PC-9 (cell line): ENCODE measurements around the gene IL11RA. TPM values are rescaled to one million over a fixed set of nuclear protein-coding genes. Genes with fewer than 3 reads are reported as not detected.

Experiments
- BruUV-seq: library from RNA; stranded (reverse); fragments of 400-500 nt; replicated peaks from 2 replicates; lab custom pipeline; 2021; lab: Mats Ljungman, UMichigan
- CTCF ChIA-PET: fragments of 300-600 bp; sonication (Branson Sonifier 250); formaldehyde crosslinking; loops from one replicate; lab custom pipeline; 2022; ENCODE audit warnings: antibody characterized with exemption; lab: Charles Lee
- POLR2A ChIA-PET: fragments of 300-600 bp; sonication (Branson Sonifier 250); formaldehyde crosslinking; loops from one replicate; lab custom pipeline; 2022; ENCODE audit warnings: antibody characterized with exemption; ENCODE audit not compliant: unreplicated experiment; lab: Charles Lee
- DNase-seq, 2 experiments: peaks; one replicate each; pipeline versions ENCODE4 v3.0.0 to v3.0.0-alpha.2; 2015 to 2022; ENCODE audit warnings: mixed read lengths in 1 of 2
- H2AFZ ChIP-seq: fragments of 200-600 bp; sonication (generic); 2 replicates; pipeline ENCODE4 v1.8.1; 2017; ENCODE audit warnings: antibody characterized with exemption
- H3F3A ChIP-seq: fragments of 200-600 bp; sonication (generic); 2 replicates; pipeline ENCODE4 v1.8.1; 2017; ENCODE audit warnings: antibody characterized with exemption, mild to moderate bottlenecking, low read depth; ENCODE audit not compliant: insufficient read depth
- H3K27ac ChIP-seq: fragments of 200-600 bp; sonication (generic); 2 replicates; pipeline ENCODE4 v1.6.1; 2016; ENCODE audit warnings: mixed run types
- H3K27me3 ChIP-seq: fragments of 200-600 bp; sonication (generic); 2 replicates; pipeline ENCODE4 v1.6.1; 2016; ENCODE audit warnings: low read depth, mixed run types; ENCODE audit not compliant: insufficient read depth
- H3K36me3 ChIP-seq: fragments of 200-600 bp; sonication (generic); 2 replicates; pipeline ENCODE4 v1.6.1; 2016; ENCODE audit warnings: low read depth, mixed run types
- H3K4me1 ChIP-seq: fragments of 200-600 bp; sonication (generic); replicated peaks from 2 replicates; pipeline ENCODE4 v1.6.1; 2016; ENCODE audit warnings: mixed run types; ENCODE audit not compliant: insufficient read depth
- H3K4me2 ChIP-seq: fragments of 200-600 bp; sonication (generic); 2 replicates; pipeline ENCODE4 v1.6.1; 2017; ENCODE audit warnings: mixed run types
- H3K4me3 ChIP-seq: fragments of 200-600 bp; sonication (generic); 2 replicates; pipeline ENCODE4 v1.6.1; 2016; ENCODE audit warnings: mixed run types
- H3K79me2 ChIP-seq: fragments of 200-600 bp; sonication (generic); 2 replicates; pipeline ENCODE4 v1.6.1; 2017; ENCODE audit warnings: low read depth, mixed run types
- H3K9me2 ChIP-seq: fragments of 200-600 bp; sonication (generic); 2 replicates; pipeline ENCODE4 v1.8.1; 2017; ENCODE audit warnings: mild to moderate bottlenecking; ENCODE audit not compliant: insufficient read depth
- H3K9me3 ChIP-seq: fragments of 200-600 bp; sonication (generic); 2 replicates; pipeline ENCODE4 v1.8.1; 2016; ENCODE audit warnings: low read depth; ENCODE audit not compliant: insufficient read depth
- H4K20me1 ChIP-seq: fragments of 200-600 bp; sonication (generic); 2 replicates; pipeline ENCODE4 v1.8.1; 2017; ENCODE audit not compliant: insufficient read depth
- EZH2 ChIP-seq: fragments of 200-600 bp; sonication (generic); IDR thresholded peaks from 2 replicates; pipeline ENCODE4 v1.8.0; 2017; ENCODE audit warnings: antibody characterized with exemption, low read depth
- intact Hi-C: fragments of 100-400 bp; cut with micrococcal nuclease; formaldehyde crosslinking; loops from one replicate; pipeline ENCODE4 v1.10.0; 2022; ENCODE audit not compliant: unreplicated experiment
- total RNA-seq: library from RNA; stranded (reverse); gene quantifications from 2 replicates; pipeline ENCODE4 v1.2.3, GENCODE V29; 2021
- TF ChIP-seq, protein P1 (sequence below): fragments of 200-600 bp; sonication (generic); conservative IDR thresholded peaks from 2 replicates; pipeline ENCODE4 v1.6.1; 2017; ENCODE audit warnings: mixed run types, antibody characterized with exemption, mild to moderate bottlenecking, moderate library complexity

The IL11RA gene
- total RNA-seq, 1 experiment from 2014 or later, result 8.7 TPM

DNA sequence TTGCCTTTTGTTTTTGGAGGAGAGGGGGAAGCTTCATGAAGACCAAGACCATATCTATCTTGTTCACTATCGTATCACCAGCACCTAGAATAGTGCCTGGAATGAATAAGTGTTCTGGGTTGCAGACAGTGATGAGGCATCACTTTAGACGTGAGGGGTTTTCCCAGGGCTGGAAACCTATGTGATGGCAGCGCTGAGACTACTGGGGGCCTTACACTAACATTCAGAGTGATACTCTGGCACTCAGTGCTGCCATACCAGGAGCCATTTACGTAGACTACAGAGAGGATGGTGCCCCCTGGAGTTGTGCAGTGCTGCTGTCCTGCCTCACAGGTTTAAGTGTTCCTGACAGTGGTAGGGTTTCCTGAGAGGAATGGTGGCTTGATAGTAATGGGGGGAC, 32.2 kb downstream of the IL11RA start:
- no peaks in the 10 kb centered on the region for H3K79me2 ChIP-seq
- no peaks in the 10 kb centered on the region for H3K9me3 ChIP-seq
- H3K4me2 ChIP-seq, result no peak overlapping the region
- H3K27ac ChIP-seq, result no peak overlapping the region
- H4K20me1 ChIP-seq, result no peaks in the 10 kb centered on the region
- H2AFZ ChIP-seq, result no peak overlapping the region
- H3K36me3 ChIP-seq, result no peaks in the 10 kb centered on the region
- DNase-seq, result no peak
- intact Hi-C loops, result no loop called here
- TF ChIP-seq EZH2, result no peak
- TF ChIP-seq, protein P1, sequence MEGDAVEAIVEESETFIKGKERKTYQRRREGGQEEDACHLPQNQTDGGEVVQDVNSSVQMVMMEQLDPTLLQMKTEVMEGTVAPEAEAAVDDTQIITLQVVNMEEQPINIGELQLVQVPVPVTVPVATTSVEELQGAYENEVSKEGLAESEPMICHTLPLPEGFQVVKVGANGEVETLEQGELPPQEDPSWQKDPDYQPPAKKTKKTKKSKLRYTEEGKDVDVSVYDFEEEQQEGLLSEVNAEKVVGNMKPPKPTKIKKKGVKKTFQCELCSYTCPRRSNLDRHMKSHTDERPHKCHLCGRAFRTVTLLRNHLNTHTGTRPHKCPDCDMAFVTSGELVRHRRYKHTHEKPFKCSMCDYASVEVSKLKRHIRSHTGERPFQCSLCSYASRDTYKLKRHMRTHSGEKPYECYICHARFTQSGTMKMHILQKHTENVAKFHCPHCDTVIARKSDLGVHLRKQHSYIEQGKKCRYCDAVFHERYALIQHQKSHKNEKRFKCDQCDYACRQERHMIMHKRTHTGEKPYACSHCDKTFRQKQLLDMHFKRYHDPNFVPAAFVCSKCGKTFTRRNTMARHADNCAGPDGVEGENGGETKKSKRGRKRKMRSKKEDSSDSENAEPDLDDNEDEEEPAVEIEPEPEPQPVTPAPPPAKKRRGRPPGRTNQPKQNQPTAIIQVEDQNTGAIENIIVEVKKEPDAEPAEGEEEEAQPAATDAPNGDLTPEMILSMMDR, result no peak
- H3K27me3 ChIP-seq, result no peaks in the 10 kb centered on the region
- no TSS peak for BruUV-seq
- no peaks in the 10 kb centered on the region for H3K4me1 ChIP-seq
- H3F3A ChIP-seq, result no peaks in the 10 kb centered on the region
- ChIA-PET CTCF (no interaction called here), POLR2A (no interaction called here)
- H3K9me2 ChIP-seq, result no peaks in the 10 kb centered on the region
- H3K4me3 ChIP-seq, result no peak overlapping the region

DNA sequence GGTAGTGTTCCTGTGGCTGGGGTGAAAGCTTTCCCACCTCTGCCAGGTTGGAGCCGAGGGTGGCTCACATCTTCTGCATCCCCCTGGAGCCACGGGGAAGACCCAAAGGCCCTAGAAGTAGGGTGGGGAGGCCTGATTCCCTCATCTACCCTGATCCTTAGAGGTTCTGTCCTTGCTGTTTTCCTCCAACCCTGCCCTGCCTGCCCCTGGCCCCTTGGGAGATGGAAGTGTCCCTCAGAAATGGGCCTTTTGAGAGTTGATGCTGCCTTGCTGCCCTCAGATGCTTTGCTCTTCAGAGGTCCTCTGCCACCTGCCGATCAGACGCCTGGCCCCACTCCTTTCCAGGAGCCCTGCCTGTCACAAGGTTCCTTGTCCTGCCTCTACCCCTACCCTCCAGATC, 32.8 kb downstream of the IL11RA start:
- Histone ChIP-seq H3K27ac (no peak overlapping the region), H3K27me3 (no peaks in the 10 kb centered on the region), H2AFZ (no peak overlapping the region), H3K9me3 (no peaks in the 10 kb centered on the region), H3K79me2 (no peaks in the 10 kb centered on the region), H3K4me1 (no peaks in the 10 kb centered on the region), H3K4me2 (no peak overlapping the region), H3K36me3 (no peaks in the 10 kb centered on the region), H4K20me1 (no peaks in the 10 kb centered on the region), H3K4me3 (no peak overlapping the region), H3F3A (no peaks in the 10 kb centered on the region), H3K9me2 (no peaks in the 10 kb centered on the region)
- DNase-seq, result no peak
- intact Hi-C loops, result no loop called here
- POLR2A ChIA-PET, result no interaction called here
- CTCF ChIA-PET, result no interaction called here
- BruUV-seq, result no TSS peak
- TF ChIP-seq EZH2, result no peak
- TF ChIP-seq, protein P1, result no peak

DNA sequence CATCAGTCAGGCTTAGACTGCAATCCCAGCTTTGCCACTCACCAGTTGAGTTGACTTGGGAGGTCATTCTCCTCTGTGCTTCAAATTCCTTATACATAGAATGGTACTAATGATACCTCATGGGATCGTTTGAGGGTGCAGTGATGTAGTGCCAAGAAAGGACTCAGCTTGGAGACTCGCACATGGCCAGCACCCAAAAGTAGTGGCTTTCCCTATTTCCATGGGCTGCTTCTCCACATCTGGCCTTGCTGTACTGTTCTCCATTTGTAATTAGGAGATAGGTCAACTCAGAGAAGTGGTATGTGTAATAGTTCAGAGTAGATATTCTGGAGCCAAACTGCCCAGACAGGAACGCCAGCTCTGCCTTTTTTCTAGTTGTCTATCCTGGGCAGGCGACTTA, 33.6 kb downstream of the IL11RA start:
- Histone ChIP-seq H2AFZ (no peak overlapping the region), H3K4me2 (no peak overlapping the region), H3K79me2 (no peaks in the 10 kb centered on the region), H3K9me2 (no peaks in the 10 kb centered on the region), H3K4me1 (no peaks in the 10 kb centered on the region), H3K27me3 (no peaks in the 10 kb centered on the region), H3K27ac (no peak overlapping the region), H3F3A (no peaks in the 10 kb centered on the region), H4K20me1 (no peaks in the 10 kb centered on the region), H3K36me3 (no peaks in the 10 kb centered on the region), H3K9me3 (no peaks in the 10 kb centered on the region), H3K4me3 (no peak overlapping the region)
- intact Hi-C loops, result no loop called here
- BruUV-seq, result no TSS peak
- no peak for DNase-seq
- POLR2A ChIA-PET, result no interaction called here
- no peak for TF ChIP-seq EZH2
- TF ChIP-seq, protein P1, result no peak
- CTCF ChIA-PET, result no interaction called here
